ENCODE results near the gene USP32. TPM values are rescaled to one million over a fixed set of nuclear protein-coding genes. Genes with fewer than 3 reads are reported as not detected.
"Not testable (repeated sequence)": the region's sequence is repeated elsewhere in the genome, so short reads cannot be mapped to it uniquely, and the experiment has no call there.

The USP32 gene
- total RNA-seq, 1 donor from 2014 or later = 57.9 TPM

- no peak for DNase-seq (ENCODE audit: low read depth)
These were observed 58.3 kb downstream of the USP32 start for GRCh38 chr17:60333628-60334031.

- DNase-seq (ENCODE audit: low read depth) = not testable (repeated sequence)
These were observed 58.9 kb downstream of the USP32 start for GRCh38 chr17:60333072-60333471.

GRCh38 chr17:60332574-60332973 lies 59.4 kb downstream of the USP32 start:
- DNase-seq (ENCODE audit: low read depth) = no peak

GRCh38 chr17:60330731-60331130 lies 61.2 kb downstream of the USP32 start:
- DNase-seq (ENCODE audit: low read depth) = peak; percentile 21

GRCh38 chr17:60328679-60329078 lies 63.3 kb downstream of the USP32 start:
- no peak for DNase-seq (ENCODE audit: low read depth)

- no peak for DNase-seq (ENCODE audit: low read depth)
These were observed 64.0 kb downstream of the USP32 start for GRCh38 chr17:60327901-60328273.

- no peak for DNase-seq (ENCODE audit: low read depth)
These were observed 64.6 kb downstream of the USP32 start for GRCh38 chr17:60327134-60327900.

- no peak for DNase-seq (ENCODE audit: low read depth)
These were observed 65.2 kb downstream of the USP32 start for GRCh38 chr17:60326702-60327101.

GRCh38 chr17:60325730-60326524 lies 66.0 kb downstream of the USP32 start:
- DNase-seq (ENCODE audit: low read depth) = no peak

GRCh38 chr17:60323754-60324153 lies 68.2 kb downstream of the USP32 start:
- no peak for DNase-seq (ENCODE audit: low read depth)

GRCh38 chr17:60322056-60322387 lies 69.9 kb downstream of the USP32 start:
- DNase-seq (ENCODE audit: low read depth) = no peak

GRCh38 chr17:60321336-60322055 lies 70.4 kb downstream of the USP32 start:
- DNase-seq (ENCODE audit: low read depth) = no peak

GRCh38 chr17:60318830-60319229 lies 73.1 kb downstream of the USP32 start:
- DNase-seq (ENCODE audit: low read depth) = no peak

GRCh38 chr17:60318326-60318725 lies 73.6 kb downstream of the USP32 start:
- no peak for DNase-seq (ENCODE audit: low read depth)

GRCh38 chr17:60315650-60316049 lies 76.3 kb downstream of the USP32 start:
- no peak for DNase-seq (ENCODE audit: low read depth)

GRCh38 chr17:60314900-60315299 lies 77.0 kb downstream of the USP32 start:
- not testable (repeated sequence) for DNase-seq (ENCODE audit: low read depth)

- DNase-seq (ENCODE audit: low read depth) = no peak
These were observed 77.5 kb downstream of the USP32 start for GRCh38 chr17:60314423-60314822.

- no peak for DNase-seq (ENCODE audit: low read depth)
These were observed 80.0 kb downstream of the USP32 start for GRCh38 chr17:60311936-60312335.

- no peak for DNase-seq (ENCODE audit: low read depth)
These were observed 80.7 kb downstream of the USP32 start for GRCh38 chr17:60311186-60311585.

GRCh38 chr17:60305141-60305540 lies 86.8 kb downstream of the USP32 start:
- no peak for DNase-seq (ENCODE audit: low read depth)

GRCh38 chr17:60304502-60304901 lies 87.4 kb downstream of the USP32 start:
- no peak for DNase-seq (ENCODE audit: low read depth)

Data from myocyte (in vitro differentiated cells).